ENCODE data around the gene TBC1D24.

Gene TBC1D24

DNA sequence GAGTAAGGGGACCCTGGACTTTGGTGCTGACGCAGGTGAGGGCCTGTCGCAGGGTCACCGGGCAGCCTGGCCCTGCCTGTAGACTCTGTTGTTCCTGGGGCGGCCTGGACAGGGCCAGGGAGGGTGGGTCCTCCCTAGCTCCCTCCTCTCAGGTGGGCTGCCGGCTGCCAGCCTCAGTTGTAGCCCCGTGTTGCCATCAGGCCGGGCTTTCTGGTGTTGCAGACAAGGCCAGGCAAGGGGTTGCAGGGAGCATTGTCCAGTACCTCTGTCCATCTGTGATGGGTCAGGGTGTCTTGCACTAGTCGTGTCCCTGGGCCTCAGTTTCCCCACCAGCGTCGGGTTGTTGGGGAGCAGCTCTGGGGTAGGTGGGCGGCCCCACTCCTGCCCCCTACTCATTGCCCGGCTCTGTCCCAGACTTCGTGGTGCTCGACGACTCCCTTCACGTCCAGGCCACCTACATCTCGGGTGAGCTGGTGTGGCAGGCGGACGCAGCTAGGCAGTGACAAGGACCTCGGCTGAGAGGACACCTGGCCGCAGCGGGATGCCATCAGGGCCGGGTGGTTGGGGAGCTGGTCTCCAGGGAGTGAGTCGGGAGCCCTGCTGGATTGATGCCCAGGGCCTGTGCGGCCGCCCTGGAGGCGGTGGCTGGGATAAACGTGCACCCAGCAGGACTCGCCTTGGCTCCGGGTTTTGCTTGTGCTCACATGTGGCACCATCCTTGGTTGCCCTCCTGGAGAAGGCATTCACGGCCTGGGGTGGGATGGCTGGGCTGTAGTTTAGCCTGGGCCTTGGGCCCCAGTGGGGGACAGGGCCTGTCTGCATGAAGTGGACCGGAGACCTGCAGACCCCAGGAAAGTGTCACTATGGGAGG, 54.4 kb downstream of the TBC1D24 start:
- TF ChIP-seq, protein P1, sequence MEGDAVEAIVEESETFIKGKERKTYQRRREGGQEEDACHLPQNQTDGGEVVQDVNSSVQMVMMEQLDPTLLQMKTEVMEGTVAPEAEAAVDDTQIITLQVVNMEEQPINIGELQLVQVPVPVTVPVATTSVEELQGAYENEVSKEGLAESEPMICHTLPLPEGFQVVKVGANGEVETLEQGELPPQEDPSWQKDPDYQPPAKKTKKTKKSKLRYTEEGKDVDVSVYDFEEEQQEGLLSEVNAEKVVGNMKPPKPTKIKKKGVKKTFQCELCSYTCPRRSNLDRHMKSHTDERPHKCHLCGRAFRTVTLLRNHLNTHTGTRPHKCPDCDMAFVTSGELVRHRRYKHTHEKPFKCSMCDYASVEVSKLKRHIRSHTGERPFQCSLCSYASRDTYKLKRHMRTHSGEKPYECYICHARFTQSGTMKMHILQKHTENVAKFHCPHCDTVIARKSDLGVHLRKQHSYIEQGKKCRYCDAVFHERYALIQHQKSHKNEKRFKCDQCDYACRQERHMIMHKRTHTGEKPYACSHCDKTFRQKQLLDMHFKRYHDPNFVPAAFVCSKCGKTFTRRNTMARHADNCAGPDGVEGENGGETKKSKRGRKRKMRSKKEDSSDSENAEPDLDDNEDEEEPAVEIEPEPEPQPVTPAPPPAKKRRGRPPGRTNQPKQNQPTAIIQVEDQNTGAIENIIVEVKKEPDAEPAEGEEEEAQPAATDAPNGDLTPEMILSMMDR (IDR thresholded peaks at IDR 0.05; ENCODE audit: low read length) = no peak
- TF ChIP-seq EZH2 (optimal IDR thresholded peaks at IDR 0.05; ENCODE audit: low read depth, low read length) (no peak), EZH2phosphoT487 (IDR thresholded peaks at IDR 0.05; ENCODE audit: low read length) (no peak)
- no peaks in the 10 kb centered on the region for H4K20me1 ChIP-seq (ENCODE audit: insufficient read depth, low read length)
- peaks cover 9% of the 10 kb centered on the region for H3K4me1 ChIP-seq (ENCODE audit: low read length)
- H3K4me2 ChIP-seq (ENCODE audit: low read depth, low read length) = no peak overlapping the region
- H3K4me3 ChIP-seq (ENCODE audit: low read length) = no peak overlapping the region
- H3K9ac ChIP-seq (ENCODE audit: low read length) = no peak overlapping the region
- no peak for DNase-seq
- no peaks in the 10 kb centered on the region for H3K9me2 ChIP-seq (replicated peaks; ENCODE audit: insufficient read depth, low read length)
- no peak overlapping the region for H3K27ac ChIP-seq (ENCODE audit: low read length)
- H3K36me3 ChIP-seq (replicated peaks; ENCODE audit: insufficient read depth, low read length) = no peaks in the 10 kb centered on the region
- peaks cover 20% of the 10 kb centered on the region for H3F3A ChIP-seq (ENCODE audit: insufficient read depth, low read length)
- H3K27me3 ChIP-seq (replicated peaks; ENCODE audit: insufficient read depth, low read length) = no peaks in the 10 kb centered on the region
- no peak overlapping the region for H2AFZ ChIP-seq (ENCODE audit: low read length)
- peaks cover 21% of the 10 kb centered on the region for H3K79me2 ChIP-seq (ENCODE audit: low read length)
- H3K9me3 ChIP-seq (replicated peaks; ENCODE audit: insufficient read depth, low read length) = no peaks in the 10 kb centered on the region

DNA sequence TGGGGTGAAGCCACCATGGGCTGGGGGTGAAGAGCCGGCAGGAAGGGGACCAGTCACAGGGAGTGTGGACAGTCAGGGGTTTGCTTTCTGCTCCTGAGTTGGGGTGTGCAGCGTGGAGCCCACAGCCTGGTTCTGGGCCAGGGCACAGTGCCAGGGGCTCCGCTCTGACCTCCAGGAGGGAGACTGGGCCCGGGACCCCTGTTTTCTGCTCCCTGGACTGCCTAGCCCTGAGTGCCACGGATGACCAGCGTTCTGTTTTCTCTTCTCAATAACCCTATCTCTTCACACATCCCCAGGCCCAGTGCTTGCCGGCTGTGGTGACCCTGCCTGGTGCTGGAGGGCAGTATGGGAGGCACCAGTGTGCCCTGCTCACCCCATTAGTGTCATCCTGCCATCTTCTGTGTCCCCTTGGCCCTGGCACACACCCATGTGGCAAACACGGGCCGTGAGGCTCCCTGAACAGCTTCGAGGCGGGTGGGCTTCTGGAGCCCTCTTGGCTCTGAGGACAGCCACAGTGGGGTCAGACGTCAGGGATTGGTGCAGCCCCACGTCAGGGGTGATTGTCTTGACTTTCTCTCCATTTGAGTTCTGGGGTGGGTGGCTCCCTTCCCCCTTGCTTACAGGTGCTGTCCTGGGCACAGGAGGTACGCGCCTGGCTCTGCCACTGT, 55.2 kb downstream of the TBC1D24 start:
- peaks cover 9% of the 10 kb centered on the region for H3K4me1 ChIP-seq (ENCODE audit: low read length)

DNA sequence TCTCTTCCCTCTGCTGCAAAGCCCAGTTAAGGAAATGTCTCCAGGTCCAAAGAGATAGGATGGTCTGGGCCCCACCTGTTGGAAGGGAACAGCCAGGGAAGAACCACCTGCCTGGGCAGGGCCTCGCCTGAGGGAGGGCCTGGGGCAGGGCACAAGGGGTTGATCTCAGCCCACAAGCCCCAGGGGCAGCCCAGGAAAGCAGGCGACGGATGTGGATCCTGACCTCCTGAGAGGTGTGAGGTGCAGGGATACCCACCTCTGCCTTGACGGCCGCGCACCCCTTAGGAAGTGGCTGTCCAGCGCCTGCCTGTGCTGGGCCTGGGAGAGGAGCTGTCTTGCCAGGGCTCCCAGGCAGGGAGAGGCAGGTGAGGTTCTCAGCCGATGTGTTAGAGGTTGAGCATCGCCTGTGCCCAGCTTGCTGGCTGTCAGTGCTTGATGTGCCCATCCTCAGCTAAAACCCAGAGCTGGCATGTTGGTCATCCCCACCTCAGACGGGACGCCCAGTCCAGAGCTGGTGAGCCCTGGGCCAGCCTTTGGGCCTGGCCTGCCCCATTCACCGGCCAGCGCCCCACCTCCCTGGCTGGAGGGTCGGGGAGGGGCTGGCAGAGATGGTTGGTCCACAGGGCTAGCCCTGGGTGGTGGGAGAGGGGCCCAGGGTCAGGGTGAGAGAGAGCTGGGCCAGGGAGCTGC, 55.8 kb downstream of the TBC1D24 start:
- Histone ChIP-seq H3K36me3 (replicated peaks; ENCODE audit: insufficient read depth, low read length) (no peaks in the 10 kb centered on the region), H3K4me2 (ENCODE audit: low read depth, low read length) (peak overlapping the region; percentile 79), H4K20me1 (ENCODE audit: insufficient read depth, low read length) (no peaks in the 10 kb centered on the region), H3K9ac (ENCODE audit: low read length) (peak overlapping the region; percentile 63), H3K9me2 (replicated peaks; ENCODE audit: insufficient read depth, low read length) (no peaks in the 10 kb centered on the region), H3K27ac (ENCODE audit: low read length) (peak overlapping the region; percentile 59; the same call in 1 of the 2 replicates), H3K4me1 (ENCODE audit: low read length) (peaks cover 9% of the 10 kb centered on the region), H3K79me2 (ENCODE audit: low read length) (peaks cover 13% of the 10 kb centered on the region), H3K9me3 (replicated peaks; ENCODE audit: insufficient read depth, low read length) (no peaks in the 10 kb centered on the region), H3K27me3 (replicated peaks; ENCODE audit: insufficient read depth, low read length) (no peaks in the 10 kb centered on the region), H2AFZ (ENCODE audit: low read length) (no peak overlapping the region), H3F3A (ENCODE audit: insufficient read depth, low read length) (peaks cover 20% of the 10 kb centered on the region), H3K4me3 (ENCODE audit: low read length) (peak overlapping the region; percentile 52)
- no peak for DNase-seq
- TF ChIP-seq, protein P1 (IDR thresholded peaks at IDR 0.05; ENCODE audit: low read length) = no peak
- TF ChIP-seq EZH2 (optimal IDR thresholded peaks at IDR 0.05; ENCODE audit: low read depth, low read length) = no peak

More for the DNA sequence above, 55.2 kb downstream of the TBC1D24 start:
- H3K4me2 ChIP-seq (ENCODE audit: low read depth, low read length) = no peak overlapping the region
- no peak for DNase-seq
- peaks cover 20% of the 10 kb centered on the region for H3F3A ChIP-seq (ENCODE audit: insufficient read depth, low read length)
- no peaks in the 10 kb centered on the region for H3K27me3 ChIP-seq (replicated peaks; ENCODE audit: insufficient read depth, low read length)
- H2AFZ ChIP-seq (ENCODE audit: low read length) = no peak overlapping the region
- H3K4me3 ChIP-seq (ENCODE audit: low read length) = no peak overlapping the region
- H3K9me2 ChIP-seq (replicated peaks; ENCODE audit: insufficient read depth, low read length) = no peaks in the 10 kb centered on the region
- peaks cover 14% of the 10 kb centered on the region for H3K79me2 ChIP-seq (ENCODE audit: low read length)
- H4K20me1 ChIP-seq (ENCODE audit: insufficient read depth, low read length) = no peaks in the 10 kb centered on the region
- H3K9me3 ChIP-seq (replicated peaks; ENCODE audit: insufficient read depth, low read length) = no peaks in the 10 kb centered on the region
- H3K36me3 ChIP-seq (replicated peaks; ENCODE audit: insufficient read depth, low read length) = no peaks in the 10 kb centered on the region
- TF ChIP-seq EZH2 (optimal IDR thresholded peaks at IDR 0.05; ENCODE audit: low read depth, low read length) (no peak), EZH2phosphoT487 (IDR thresholded peaks at IDR 0.05; ENCODE audit: low read length) (no peak)
- TF ChIP-seq, protein P1 (IDR thresholded peaks at IDR 0.05; ENCODE audit: low read length) = no peak
- no peak overlapping the region for H3K27ac ChIP-seq (ENCODE audit: low read length)
- H3K9ac ChIP-seq (ENCODE audit: low read length) = no peak overlapping the region

Data from MM.1S (cell line).